IPS DF 4.7 (cell line): Measurements from ENCODE around the gene CCDC197.

Experiments used
- DNase-seq: peaks from one replicate; pipeline ENCODE4 v3.0.0-alpha.2; 2013; ENCODE audit warnings: low spot score; ENCODE audit errors: extremely low read depth

Gene CCDC197

DNA sequence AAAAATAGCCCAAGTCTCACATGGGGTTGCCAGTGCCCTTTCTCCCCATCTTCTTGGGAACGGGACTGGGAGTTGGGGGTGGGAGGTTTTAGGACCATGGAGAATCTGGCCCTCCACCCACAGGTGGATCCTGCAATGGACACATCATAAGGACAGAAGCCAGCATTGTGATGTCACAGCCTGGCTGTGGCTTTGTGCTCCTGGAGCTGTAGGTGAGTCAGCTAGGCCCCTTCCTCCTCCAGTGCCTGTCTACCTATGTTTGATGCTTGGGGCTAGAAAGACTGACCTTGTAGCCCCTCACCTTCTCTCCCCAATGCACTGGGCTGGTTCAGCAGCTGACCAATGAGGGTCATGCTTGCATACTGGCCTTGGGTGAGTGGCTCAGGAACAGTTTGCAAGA is at the start of gene CCDC197:
Gene CCDC197 (plus strand): TSS at position 220 of the 400 bp plus-strand sequence. CDS start 831 bp downstream, outside the sequence.
- DNase-seq: no peak

DNA sequence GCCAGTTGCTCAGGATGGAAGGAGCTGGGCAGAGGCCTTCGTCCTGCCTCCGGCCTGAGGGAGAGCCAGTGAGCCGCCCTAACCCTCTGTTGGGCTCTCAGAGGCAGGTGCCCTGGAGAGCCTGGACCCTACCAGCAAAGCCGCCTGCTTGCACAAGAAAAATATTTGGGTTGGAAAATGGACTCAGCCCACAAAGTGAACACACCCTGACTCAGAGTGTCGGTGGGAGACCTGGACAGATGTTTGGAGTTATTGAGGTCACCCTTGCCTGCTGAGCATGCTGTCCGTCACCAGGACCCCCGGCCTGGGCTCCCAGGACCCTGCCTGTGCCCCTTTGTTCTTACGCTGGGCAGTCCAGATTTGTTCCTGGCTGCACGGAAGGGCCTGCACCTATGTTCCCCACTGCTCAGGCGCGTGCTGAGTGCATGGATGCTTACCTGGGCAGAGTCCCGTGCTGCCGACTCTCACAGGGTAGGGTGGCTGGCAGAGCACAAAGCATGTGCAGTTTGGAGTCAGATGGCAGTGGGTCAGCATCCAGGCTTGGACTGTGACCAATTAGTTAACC is 47.5 kb upstream of the CCDC197 start:
- no peak for DNase-seq

DNA sequence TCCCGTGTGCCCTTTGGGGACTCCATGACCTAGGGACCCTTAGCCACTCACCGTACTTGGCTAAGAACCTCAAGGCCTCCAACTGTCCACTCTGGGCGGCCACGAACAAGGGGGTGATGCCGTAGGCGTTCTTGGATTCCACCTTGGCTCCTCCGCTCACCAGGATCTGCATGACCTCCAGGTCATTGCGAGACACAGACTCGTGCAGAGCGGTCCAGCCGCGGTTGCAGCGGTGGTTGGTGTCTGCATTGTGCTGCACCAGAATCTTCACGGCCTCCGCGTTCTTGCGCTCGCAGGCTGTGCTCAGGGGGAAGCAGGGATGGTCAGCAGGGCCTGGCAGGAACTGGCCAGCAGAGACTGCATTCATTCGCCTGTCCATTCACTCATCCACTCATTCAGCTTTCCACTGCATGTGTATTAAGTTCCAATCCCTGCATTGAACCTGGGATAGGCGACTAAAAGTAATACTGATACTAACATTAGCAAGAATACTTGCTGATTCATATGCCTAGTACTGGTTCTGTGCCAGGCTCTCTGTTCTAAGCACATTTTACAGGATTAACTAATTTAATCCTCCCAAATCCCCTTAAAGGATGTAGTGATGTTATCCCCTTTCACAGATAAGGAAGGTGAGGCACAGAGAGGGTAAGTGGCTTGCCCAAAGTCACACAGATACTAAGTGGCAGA is 46.0 kb upstream of the CCDC197 start:
- DNase-seq: no peak

- no peak for DNase-seq
Measured at GRCh38 chr14:93951635-93952540, 45.2 kb upstream of the CCDC197 start.

GRCh38 chr14:93952829-93953228 is 44.3 kb upstream of the CCDC197 start:
- no peak for DNase-seq

DNA sequence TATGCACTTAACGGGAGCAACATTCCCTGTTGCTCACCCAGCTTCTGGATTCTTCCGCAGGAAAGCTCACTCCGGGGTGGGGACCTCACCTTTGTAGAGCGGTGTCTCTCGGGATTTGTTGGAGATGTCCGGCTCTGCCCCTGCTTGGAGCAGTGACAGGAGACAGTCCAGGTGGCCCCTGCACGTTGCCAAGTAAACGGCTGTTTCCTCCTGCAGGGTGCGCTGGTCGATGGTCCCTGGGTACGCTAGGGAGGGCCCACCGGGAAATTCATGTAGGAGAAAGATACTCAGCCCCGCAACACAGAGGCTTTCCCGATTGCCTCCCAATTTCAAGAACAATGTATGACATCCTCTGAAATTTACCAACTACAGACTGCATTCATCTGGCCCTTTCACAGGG is 43.8 kb upstream of the CCDC197 start:
- no peak for DNase-seq

GRCh38 chr14:93953739-93954515 is 43.2 kb upstream of the CCDC197 start:
- no peak for DNase-seq

DNA sequence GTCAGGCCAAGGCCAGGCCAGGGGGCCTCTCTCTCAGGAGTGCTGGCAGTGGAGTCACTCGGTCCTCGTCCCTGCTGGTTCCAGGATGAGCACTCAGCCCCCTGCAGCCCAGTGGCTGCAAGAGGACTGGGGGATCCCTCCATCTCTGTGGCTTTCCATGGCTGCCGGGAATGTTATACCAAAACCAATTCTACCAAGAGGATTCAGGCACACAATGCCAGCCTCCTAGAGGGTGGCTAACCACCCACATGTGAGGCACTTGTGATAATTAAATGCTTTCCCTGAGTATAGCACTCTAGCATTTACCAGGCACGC is 42.6 kb upstream of the CCDC197 start:
- DNase-seq: no peak

- no peak for DNase-seq
Measured at GRCh38 chr14:93954900-93955849, 41.9 kb upstream of the CCDC197 start.

- no peak for DNase-seq
Measured at GRCh38 chr14:93955850-93956481, 41.1 kb upstream of the CCDC197 start.

- DNase-seq: no peak
Measured at GRCh38 chr14:93956514-93957332, 40.4 kb upstream of the CCDC197 start.

- no peak for DNase-seq
Measured at GRCh38 chr14:93957333-93957710, 39.8 kb upstream of the CCDC197 start.

DNA sequence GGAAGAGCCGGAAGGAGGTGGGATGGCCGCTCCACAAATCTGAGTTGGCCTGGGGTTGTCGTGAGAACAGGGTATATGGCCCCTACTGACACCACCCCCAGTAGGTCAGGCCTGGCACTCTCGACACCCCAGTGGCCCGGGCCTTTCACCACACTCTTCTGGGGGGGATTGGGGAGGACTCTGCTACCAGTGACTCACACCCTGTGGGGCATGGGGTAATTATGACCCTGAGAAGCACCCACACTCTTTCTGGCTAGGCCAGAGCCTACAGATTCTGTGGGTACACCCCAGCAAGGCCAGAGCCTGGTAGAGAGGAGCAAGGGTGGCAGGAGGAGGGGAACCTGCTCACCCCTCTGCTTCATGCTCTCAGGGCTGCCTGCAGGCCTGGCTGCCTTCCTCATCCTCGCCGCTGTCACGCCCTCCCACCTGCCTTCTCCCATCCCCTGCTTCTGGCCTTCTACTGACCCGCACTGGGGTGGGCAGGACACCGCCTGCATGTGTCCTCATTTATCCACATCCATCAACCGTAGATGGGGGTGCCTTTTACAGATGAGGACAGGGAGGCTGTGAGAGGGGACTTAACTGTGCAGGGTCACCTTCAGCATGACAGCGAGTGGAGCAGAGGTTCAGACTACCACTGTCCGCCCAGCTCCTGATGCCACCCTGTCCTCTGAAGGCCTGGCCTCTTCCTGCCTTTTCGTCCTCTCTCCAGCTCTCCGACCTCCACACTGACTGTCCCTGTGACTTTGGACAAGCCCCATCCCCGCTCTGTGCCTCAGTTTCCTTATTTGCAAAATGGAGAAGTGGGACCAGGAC is 39.1 kb upstream of the CCDC197 start:
- no peak for DNase-seq

DNA sequence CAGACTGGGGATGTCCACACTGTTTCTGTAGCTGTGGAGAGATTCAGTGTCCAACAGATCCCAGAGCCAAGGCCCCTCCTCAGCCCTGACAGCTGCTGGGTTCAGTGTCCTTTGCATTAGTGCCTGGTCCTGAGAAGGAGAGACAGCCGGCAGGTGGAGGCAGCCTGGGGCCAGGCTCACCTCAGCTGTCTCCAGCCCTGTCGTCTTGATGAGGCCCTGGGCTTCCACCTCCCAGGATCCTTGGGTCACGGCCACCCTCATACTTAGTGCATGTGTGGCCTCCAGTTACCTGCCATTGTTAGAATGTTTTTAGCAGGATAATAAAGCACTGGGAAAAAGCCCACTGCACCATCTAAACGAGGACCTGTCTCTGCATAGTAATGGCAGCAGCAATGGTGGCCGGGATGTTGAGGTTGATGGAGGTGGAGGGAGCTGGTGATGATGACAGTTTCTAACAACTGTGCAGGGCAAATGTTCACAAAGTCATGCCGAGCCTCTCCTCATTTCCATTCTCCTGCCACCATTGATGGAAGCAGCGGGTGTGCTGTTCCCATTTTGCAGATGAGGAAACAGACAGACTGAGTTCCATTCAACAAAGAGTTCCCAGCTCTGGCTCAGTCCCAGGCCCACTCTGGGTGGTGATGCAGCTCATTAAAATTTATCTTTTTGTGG is 38.4 kb upstream of the CCDC197 start:
- no peak for DNase-seq

DNA sequence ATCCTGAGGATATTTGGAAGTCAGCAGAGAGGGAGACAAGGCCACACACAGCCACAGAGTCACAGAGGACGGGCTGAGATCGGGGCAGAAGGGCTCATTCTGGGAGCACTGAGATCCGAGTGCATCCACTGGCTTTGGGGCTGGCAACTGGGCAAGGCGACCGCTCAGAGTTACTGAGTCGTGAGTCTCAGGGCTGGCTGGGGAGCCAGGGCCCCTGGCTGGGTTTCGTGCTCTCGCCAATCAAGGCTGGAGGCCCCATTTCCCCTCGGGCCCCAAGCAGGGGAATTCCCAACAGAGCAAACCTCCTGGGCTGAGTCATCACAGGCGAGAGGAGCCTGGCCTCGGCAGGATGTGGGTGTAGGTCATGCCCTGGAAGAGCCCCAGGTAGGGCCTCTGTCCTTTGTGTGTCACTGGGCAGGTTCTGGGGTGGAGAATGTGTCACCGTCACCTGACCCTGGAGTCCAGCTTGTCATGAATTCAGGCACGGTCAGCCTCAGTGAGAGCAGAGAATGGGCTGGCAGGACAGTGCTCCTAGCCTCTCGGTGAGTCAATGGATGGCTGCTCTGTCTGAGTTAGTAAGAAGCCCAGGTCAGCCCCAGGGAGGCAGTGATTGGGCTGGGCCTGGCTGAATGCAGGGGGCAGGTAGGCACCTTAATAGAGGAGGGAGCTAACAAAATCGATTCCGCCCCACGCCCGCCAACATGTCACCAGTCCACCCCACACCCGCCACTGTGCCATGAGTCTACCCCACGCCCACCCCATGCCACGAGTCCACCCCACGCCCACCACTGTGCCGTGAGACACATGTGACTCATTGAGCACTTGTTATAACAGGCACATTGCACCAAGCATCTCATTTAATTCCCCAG is 37.6 kb upstream of the CCDC197 start:
- no peak for DNase-seq

DNA sequence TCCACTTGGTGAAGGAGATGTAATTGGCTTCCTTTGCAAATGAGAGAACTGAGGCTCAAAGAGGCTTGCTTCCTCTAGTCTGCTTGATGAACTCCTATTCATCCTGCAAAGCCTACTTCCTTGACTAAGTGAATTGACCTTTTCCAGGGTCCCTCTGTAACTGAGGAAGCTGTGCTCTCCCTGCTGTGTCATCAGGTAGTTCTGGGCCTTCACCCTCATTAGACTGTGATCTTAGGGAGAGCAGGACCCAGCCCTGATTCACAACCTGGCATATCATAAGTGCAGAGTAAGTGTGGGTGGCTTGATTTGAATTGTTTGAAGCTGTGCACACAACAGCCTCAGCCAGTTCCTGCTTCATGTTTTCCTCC is 37.0 kb upstream of the CCDC197 start:
- DNase-seq: no peak
